Measurements from ENCODE around the gene LUC7L. TPM values are rescaled to one million over a fixed set of nuclear protein-coding genes. Genes with fewer than 3 reads are reported as not detected.

Gene LUC7L
- total RNA-seq, 4 donors from 2014 or later: 85.1 to 316 (median 153) TPM

DNA sequence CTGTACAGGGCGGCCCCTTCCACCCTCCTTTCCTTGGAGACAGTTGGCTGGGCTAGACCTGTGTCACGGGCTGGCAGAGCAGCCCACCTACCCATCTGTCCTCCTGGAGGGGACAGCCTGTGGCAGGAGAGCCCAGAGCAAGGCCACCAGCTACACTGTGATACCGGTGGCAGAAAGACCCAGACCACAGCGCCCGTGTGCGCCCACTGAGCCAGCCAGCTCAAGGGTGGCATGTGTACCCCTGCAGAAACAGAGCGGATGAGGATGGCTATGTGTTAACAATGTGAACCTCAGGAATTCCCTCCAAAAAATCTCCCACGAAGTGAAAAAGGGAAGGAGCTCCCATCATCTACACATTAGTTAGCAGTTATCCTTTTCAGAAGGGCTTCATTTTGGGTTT is 41.9 kb downstream of the LUC7L start:
- no peak for DNase-seq

DNA sequence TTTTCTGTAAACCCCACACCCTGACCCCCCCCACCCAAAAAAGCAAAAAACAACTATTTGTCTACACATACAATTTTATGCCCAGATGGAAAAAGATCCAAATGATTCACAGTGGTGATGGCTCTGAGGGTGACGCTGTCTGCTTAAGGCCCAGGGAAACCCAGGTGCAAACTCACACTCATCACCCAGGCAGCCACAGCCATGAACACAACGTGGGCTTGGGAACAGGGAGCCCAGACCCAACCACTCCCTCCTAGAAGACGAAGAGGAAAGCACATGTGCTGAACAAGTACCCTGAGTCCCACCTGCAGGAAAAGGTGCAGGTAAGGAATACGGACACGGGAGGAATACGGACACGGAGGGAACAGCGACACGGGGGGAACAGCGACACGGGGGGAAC is 43.6 kb downstream of the LUC7L start:
- Histone ChIP-seq H3K27ac (no peak overlapping the region), H3K27me3 (peaks cover 7% of the 10 kb centered on the region), H3K4me1 (peaks cover 7 to 11% (median 9%) of the 10 kb centered on the region in 4 donors), H3K4me3 (no peak overlapping the region), H3K36me3 (peaks cover 0 to 29% (median 12%) of the 10 kb centered on the region in 4 donors), H3K9me3 (no peaks in the 10 kb centered on the region)
- 86% methylated on average over 10 of the region's 11 CpGs; no CpG with 5 or more reads in 1 of the 2 donors for WGBS, 2 donors (ENCODE audit: low coverage in 1 of 2)
- TF ChIP-seq, protein P1, sequence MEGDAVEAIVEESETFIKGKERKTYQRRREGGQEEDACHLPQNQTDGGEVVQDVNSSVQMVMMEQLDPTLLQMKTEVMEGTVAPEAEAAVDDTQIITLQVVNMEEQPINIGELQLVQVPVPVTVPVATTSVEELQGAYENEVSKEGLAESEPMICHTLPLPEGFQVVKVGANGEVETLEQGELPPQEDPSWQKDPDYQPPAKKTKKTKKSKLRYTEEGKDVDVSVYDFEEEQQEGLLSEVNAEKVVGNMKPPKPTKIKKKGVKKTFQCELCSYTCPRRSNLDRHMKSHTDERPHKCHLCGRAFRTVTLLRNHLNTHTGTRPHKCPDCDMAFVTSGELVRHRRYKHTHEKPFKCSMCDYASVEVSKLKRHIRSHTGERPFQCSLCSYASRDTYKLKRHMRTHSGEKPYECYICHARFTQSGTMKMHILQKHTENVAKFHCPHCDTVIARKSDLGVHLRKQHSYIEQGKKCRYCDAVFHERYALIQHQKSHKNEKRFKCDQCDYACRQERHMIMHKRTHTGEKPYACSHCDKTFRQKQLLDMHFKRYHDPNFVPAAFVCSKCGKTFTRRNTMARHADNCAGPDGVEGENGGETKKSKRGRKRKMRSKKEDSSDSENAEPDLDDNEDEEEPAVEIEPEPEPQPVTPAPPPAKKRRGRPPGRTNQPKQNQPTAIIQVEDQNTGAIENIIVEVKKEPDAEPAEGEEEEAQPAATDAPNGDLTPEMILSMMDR (IDR thresholded peaks at IDR 0.05): no peak
- no peak for TF ChIP-seq POLR2AphosphoS5 (IDR thresholded peaks at IDR 0.05)
- no peak for TF ChIP-seq POLR2A (IDR thresholded peaks at IDR 0.05)
- no peak for TF ChIP-seq EP300 (IDR thresholded peaks at IDR 0.05; ENCODE audit: low read depth)
- in situ Hi-C loops (cut with MboI; ENCODE audit: low pct_ligation_motif_present in 1 of 4, low pct_unique_long_range_greater_than_20kb in 1 of 4, low sequenced_read_pairs in 3 of 4) (no loop called here), intact Hi-C loops (cut with DNase I; ENCODE audit: low total_unique reads) (no loop called here)
- DNase-seq: no peak

More for the DNA sequence above, 41.9 kb downstream of the LUC7L start:
- H3K9me3 ChIP-seq: no peaks in the 10 kb centered on the region
- TF ChIP-seq POLR2A (IDR thresholded peaks at IDR 0.05): no peak
- TF ChIP-seq, protein P1 (IDR thresholded peaks at IDR 0.05): no peak
- no peak for TF ChIP-seq EP300 (IDR thresholded peaks at IDR 0.05; ENCODE audit: low read depth)
- TF ChIP-seq POLR2AphosphoS5 (IDR thresholded peaks at IDR 0.05): no peak
- in situ Hi-C loops (cut with MboI; ENCODE audit: low pct_ligation_motif_present in 1 of 4, low pct_unique_long_range_greater_than_20kb in 1 of 4, low sequenced_read_pairs in 3 of 4): no loop called here
- H3K27me3 ChIP-seq: no peaks in the 10 kb centered on the region
- H3K36me3 ChIP-seq: peaks cover 0 to 38% (median 17%) of the 10 kb centered on the region in 4 donors
- WGBS, 2 donors (ENCODE audit: low coverage in 1 of 2): 71 to 86% methylated on average over 1 to 8 of the region's 8 CpGs
- H3K4me3 ChIP-seq: no peak overlapping the region
- no peaks in the 10 kb centered on the region for H3K4me1 ChIP-seq
- intact Hi-C loops (cut with DNase I; ENCODE audit: low total_unique reads): no loop called here
- no peak overlapping the region for H3K27ac ChIP-seq

DNA sequence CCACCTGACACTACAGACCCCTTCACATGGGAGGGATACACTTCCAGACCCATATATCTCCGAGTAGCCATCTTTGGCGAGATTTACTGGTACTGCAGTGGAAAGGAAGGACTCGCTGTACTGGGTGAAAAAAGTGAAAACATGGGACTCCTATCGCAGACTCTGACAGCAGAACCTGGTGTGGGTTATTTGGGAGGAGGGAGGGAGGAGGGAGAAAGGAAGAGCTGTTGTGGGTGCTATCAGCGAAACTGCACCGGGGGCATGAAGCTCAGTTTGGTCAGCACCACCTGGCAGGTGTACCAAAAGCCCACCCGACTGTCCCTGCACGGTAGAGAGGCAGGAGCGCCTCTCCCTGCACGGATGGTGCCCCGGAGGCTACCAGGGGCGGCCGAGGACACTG is 44.0 kb downstream of the LUC7L start:
- H3K27me3 ChIP-seq: peaks cover 11% of the 10 kb centered on the region
- H3K36me3 ChIP-seq: peaks cover 0 to 27% (median 12%) of the 10 kb centered on the region in 4 donors
- no peak overlapping the region for H3K4me3 ChIP-seq
- WGBS, 2 donors (ENCODE audit: low coverage in 1 of 2): 89 to 93% methylated on average over 6 to 13 of the region's 13 CpGs
- TF ChIP-seq POLR2AphosphoS5 (IDR thresholded peaks at IDR 0.05): no peak
- TF ChIP-seq POLR2A (IDR thresholded peaks at IDR 0.05): no peak
- TF ChIP-seq EP300 (IDR thresholded peaks at IDR 0.05; ENCODE audit: low read depth): no peak
- TF ChIP-seq, protein P1 (IDR thresholded peaks at IDR 0.05): no peak
- H3K9me3 ChIP-seq: no peaks in the 10 kb centered on the region
- in situ Hi-C loops (cut with MboI; ENCODE audit: low pct_ligation_motif_present in 1 of 4, low pct_unique_long_range_greater_than_20kb in 1 of 4, low sequenced_read_pairs in 3 of 4): no loop called here
- intact Hi-C loops (cut with DNase I; ENCODE audit: low total_unique reads): no loop called here
- H3K4me1 ChIP-seq: peaks cover 11 to 16% (median 13%) of the 10 kb centered on the region in 4 donors
- H3K27ac ChIP-seq: no peak overlapping the region
- DNase-seq: no peak

DNA sequence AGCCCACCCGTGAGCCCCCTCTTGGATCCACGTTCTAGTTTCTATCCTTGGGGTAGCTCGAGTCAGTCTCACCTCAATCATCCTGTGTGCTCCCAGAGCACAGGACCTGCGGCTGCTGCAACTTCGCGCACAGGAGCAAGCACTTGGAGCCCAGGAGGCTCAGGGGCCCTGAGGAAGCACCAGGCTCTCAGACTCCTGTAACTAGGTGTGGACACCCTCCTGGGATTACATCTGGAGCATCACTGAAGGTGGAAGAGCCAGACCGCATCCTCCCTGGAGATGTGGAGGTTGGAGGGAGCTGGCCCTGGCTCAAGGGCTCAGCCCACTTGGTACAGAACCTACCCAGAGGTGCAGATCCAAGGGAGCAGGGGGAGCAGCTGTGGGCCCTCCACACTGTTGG is 46.2 kb downstream of the LUC7L start:
- Histone ChIP-seq H3K4me3 (no peak overlapping the region), H3K4me1 (peaks cover 12 to 19% (median 16%) of the 10 kb centered on the region in 4 donors), H3K9me3 (no peaks in the 10 kb centered on the region), H3K27me3 (peaks cover 34% of the 10 kb centered on the region), H3K27ac (no peak overlapping the region), H3K36me3 (peaks cover 0 to 9% (median 4%) of the 10 kb centered on the region in 4 donors)
- intact Hi-C loops (cut with DNase I; ENCODE audit: low total_unique reads) (loop anchor here (5.0 kb wide), 1 partner anchor 76 kb away; no protein-coding TSS in a partner anchor), in situ Hi-C loops (cut with MboI; ENCODE audit: low pct_ligation_motif_present in 1 of 4, low pct_unique_long_range_greater_than_20kb in 1 of 4, low sequenced_read_pairs in 3 of 4) (loop anchor here in 1 of 4 donors (5.0 kb wide), 1 partner anchor 76 kb away; no protein-coding TSS in a partner anchor)
- TF ChIP-seq EP300 (IDR thresholded peaks at IDR 0.05; ENCODE audit: low read depth) (no peak), POLR2A (IDR thresholded peaks at IDR 0.05) (no peak)
- WGBS, 2 donors (ENCODE audit: low coverage in 1 of 2): 70 to 100% methylated on average over 1 to 7 of the region's 7 CpGs
- no peak for DNase-seq
